ENCODE data around the gene ATN1.

DNA sequence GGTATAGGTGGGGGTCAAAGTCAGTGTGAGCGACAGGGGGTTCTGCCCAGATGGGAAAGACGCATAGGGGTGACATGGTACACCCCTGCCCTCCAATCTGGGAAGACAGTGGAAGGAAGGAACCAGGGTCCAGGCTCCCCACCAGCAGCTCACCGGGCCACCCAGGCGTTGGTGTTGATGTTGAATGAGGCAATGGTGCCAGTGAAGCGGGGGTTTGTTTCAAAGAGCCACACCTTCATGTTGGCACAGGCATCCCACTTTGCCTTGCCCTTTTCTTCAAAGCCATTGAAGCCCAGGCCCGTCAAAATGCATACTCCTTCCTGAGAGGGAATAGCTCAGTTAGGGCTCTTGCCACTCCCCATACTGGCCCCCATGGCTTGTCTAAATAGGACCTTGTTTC is 50.4 kb downstream of the ATN1 start:
- TF ChIP-seq POLR2A (IDR thresholded peaks at IDR 0.05), result no peak
- TF ChIP-seq, protein P1, sequence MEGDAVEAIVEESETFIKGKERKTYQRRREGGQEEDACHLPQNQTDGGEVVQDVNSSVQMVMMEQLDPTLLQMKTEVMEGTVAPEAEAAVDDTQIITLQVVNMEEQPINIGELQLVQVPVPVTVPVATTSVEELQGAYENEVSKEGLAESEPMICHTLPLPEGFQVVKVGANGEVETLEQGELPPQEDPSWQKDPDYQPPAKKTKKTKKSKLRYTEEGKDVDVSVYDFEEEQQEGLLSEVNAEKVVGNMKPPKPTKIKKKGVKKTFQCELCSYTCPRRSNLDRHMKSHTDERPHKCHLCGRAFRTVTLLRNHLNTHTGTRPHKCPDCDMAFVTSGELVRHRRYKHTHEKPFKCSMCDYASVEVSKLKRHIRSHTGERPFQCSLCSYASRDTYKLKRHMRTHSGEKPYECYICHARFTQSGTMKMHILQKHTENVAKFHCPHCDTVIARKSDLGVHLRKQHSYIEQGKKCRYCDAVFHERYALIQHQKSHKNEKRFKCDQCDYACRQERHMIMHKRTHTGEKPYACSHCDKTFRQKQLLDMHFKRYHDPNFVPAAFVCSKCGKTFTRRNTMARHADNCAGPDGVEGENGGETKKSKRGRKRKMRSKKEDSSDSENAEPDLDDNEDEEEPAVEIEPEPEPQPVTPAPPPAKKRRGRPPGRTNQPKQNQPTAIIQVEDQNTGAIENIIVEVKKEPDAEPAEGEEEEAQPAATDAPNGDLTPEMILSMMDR (IDR thresholded peaks at IDR 0.05), result no peak

Measured in prostate gland (tissue), 2 donors.